ENCODE measurements around the gene PLA2G4E.

DNA sequence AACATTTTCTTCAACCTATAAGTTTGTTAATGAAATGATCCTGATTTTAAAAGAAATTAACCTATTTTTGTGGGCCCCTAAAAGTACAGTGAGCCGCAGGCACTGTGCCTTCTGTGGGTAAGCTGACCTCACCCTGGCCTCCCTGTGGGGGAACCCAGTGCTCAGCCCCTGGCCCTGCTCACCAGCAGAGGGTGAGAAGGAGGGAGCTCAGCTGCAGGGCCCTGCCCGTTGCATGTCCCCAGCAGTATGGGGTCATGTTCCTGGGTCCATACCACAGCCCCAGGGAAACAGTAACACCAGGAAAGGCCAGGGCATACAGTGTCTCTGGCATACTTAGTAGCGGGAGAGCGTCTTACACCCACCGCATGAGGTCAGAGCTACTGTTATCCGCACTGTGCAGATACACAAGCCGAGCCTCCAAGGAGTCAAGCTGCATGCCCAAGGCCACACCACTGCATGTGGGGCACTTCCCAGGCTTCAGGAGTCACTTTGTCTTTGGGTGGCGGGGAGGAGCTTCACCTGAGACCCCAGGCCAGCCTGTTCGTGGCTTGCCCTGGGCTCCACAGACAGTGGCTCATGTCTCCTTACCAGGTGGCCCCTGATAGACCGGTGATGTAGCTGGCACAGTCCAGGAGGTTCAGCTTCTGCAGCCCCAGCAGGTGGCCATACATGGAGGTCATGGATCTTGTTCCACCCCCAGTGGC, 25.9 kb downstream of the PLA2G4E start:
- TF ChIP-seq SUZ12 (IDR thresholded peaks at IDR 0.05; ENCODE audit: extremely low read depth, insufficient read depth, insufficient read length) (no peak), ZNF274 (IDR thresholded peaks at IDR 0.05; ENCODE audit: low read depth, low read length) (no peak)

Measured in NT2/D1 (cell line).